Left ventricle myocardium inferior (tissue), 1 donor: ENCODE data around the gene SDK2. TPM values are rescaled to one million over a fixed set of nuclear protein-coding genes. Genes with fewer than 3 reads are reported as not detected.

ENCODE experiments used
- DNase-seq: peaks from one replicate; pipeline ENCODE4 v3.0.0-alpha.2; 2020
- H3K27ac ChIP-seq: fragments of 200-600 bp; replicated peaks from 2 replicates; pipeline ENCODE4 v1.8.0; 2021
- H3K27me3 ChIP-seq: fragments of 200-600 bp; 2 replicates; pipeline ENCODE4 v1.8.0; 2021; ENCODE audit warnings: low read depth
- H3K36me3 ChIP-seq: fragments of 200-600 bp; 2 replicates; pipeline ENCODE4 v1.8.0; 2021
- H3K4me1 ChIP-seq: fragments of 200-600 bp; 2 replicates; pipeline ENCODE4 v1.8.0; 2021
- H3K4me3 ChIP-seq: fragments of 200-600 bp; 2 replicates; pipeline ENCODE4 v1.8.0; 2021; ENCODE audit warnings: mild to moderate bottlenecking, moderate library complexity
- H3K9me3 ChIP-seq: fragments of 200-600 bp; replicated peaks from 2 replicates; pipeline ENCODE4 v1.8.0; 2021
- intact Hi-C: fragments of 100-400 bp; cut with micrococcal nuclease; formaldehyde crosslinking; loops from one replicate; pipeline ENCODE4 v1.11.0; 2022
- total RNA-seq: library from RNA; stranded (reverse); fragmentation: NEBNext Ultra II Directional; extraction: Animal tissue kit (Norgen Biotek cat#: 25700); gene quantifications from one replicate; pipeline ENCODE4 v1.2.1, GENCODE V29; 2021
- TF ChIP-seq, protein P1 (sequence below): fragments of 200-600 bp; IDR thresholded peaks from 2 replicates; pipeline ENCODE4 v1.8.0; 2021; ENCODE audit warnings: antibody characterized with exemption, mild to moderate bottlenecking, borderline replicate concordance
- donor health status: DM: no; HTN: yes; CAD: no; lungs with severe emphysema.

Gene SDK2
- total RNA-seq, 1 donor from 2014 or later = 2.2 TPM

DNA sequence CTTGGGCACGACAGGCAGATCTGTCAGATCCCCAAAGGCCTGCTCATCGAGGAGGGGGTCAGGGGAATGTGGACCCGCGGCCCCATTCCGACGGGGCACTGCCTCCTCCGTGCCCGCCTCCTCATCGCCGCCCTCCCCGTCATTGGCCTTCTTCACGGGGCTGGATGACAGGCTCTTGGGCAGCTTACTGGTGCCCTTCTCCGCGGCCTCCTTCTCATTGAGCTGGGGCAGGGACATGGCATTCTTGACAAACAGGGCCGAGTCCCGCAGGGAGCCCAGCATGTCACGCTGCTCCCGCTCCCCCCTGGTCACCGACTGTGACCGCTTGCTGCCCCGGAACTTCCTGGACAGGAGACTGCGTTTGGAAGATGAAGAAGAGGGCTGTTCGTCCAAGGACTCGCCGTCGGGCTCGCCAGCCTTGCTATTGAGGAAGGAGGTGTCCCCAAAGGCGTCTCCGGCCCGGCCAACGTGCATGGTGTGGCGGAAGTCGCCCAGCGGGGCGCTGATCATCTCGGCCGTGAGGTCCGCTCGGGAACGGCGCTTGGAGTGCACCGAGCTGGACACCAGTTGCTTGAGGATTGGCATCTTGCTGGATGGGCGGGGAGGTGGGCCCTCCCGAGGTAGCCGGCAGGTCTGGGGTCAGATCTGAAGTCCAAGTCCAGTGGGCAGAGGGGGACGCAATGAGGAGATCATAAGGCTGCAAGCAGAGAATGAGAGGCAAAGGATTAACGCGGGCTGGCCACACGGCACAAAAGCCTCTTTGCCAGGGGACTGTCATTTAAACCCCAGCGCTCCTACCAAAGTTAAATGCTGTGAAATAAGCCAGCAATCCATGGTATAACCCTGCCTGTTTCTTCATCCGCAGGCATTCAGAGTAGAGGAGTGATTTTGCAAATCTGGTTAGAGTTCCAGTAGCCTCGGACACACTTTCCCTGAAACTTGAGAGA is 358.1 kb downstream of the SDK2 start:
- no peak for DNase-seq
- peak overlapping the region; percentile 94 for H3K27ac ChIP-seq
- intact Hi-C loops = no loop called here
- no peak overlapping the region for H3K4me3 ChIP-seq
- H3K9me3 ChIP-seq = no peaks in the 10 kb centered on the region
- H3K36me3 ChIP-seq = peaks cover 53% of the 10 kb centered on the region
- H3K4me1 ChIP-seq = peaks cover 93% of the 10 kb centered on the region
- TF ChIP-seq, protein P1, sequence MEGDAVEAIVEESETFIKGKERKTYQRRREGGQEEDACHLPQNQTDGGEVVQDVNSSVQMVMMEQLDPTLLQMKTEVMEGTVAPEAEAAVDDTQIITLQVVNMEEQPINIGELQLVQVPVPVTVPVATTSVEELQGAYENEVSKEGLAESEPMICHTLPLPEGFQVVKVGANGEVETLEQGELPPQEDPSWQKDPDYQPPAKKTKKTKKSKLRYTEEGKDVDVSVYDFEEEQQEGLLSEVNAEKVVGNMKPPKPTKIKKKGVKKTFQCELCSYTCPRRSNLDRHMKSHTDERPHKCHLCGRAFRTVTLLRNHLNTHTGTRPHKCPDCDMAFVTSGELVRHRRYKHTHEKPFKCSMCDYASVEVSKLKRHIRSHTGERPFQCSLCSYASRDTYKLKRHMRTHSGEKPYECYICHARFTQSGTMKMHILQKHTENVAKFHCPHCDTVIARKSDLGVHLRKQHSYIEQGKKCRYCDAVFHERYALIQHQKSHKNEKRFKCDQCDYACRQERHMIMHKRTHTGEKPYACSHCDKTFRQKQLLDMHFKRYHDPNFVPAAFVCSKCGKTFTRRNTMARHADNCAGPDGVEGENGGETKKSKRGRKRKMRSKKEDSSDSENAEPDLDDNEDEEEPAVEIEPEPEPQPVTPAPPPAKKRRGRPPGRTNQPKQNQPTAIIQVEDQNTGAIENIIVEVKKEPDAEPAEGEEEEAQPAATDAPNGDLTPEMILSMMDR = no peak
- H3K27me3 ChIP-seq = no peaks in the 10 kb centered on the region

DNA sequence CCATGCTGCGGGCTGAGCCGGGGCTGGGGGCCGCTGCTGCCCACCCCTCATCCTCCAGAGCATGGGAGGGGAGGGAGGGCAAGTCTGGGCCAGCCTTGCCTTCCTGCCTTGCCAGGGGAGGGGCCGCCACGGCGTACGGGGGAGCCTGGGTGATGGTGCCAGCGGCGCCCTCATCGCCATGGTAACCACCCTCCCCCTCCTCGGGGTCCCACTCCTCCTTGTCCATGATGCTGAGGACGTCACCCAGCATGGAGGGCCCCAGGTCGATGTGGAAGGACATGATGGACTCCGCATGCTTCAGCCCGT is 358.7 kb downstream of the SDK2 start:
- TF ChIP-seq, protein P1 = no peak
- Histone ChIP-seq H3K9me3 (no peaks in the 10 kb centered on the region), H3K27me3 (no peaks in the 10 kb centered on the region), H3K27ac (peak overlapping the region; percentile 94), H3K4me3 (no peak overlapping the region), H3K4me1 (peaks cover 87% of the 10 kb centered on the region), H3K36me3 (peaks cover 54% of the 10 kb centered on the region)
- no peak for DNase-seq
- intact Hi-C loops = no loop called here

DNA sequence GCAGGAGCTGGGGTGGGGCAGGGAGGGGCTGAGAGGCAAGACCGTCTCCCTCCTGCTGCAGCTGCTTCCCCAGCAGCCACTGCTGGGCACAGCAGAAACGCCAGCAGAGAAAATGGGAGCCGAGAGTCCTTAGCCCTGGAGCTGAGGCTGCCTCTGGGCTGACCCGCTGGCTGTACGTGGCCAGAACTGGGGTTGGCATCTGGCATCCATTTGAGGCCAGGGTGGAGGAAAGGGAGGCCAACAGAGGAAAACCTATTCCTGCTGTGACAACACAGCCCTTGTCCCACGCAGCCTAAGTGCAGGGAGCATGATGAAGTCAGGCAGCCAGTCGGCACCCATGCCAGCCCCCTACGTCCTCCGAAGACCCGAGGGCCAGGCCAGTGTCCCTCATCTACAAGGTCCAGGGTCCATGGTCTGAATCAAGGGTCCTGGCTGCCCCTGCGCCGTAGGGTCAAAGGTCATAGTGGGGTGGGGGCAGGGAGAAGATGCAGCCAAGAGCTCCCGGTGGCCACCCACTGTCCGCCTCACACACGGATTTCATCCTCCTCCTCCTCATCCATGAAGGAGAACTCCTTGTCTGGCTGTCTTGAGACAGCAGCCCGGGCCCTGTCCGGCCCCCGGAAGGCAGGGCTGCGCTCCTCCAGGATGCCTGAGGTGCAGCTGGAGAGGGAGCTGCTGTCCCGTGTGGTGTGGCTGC is 359.2 kb downstream of the SDK2 start:
- Histone ChIP-seq H3K9me3 (no peaks in the 10 kb centered on the region), H3K27ac (peak overlapping the region; percentile 94), H3K4me1 (peaks cover 87% of the 10 kb centered on the region), H3K36me3 (peaks cover 54% of the 10 kb centered on the region), H3K4me3 (no peak overlapping the region), H3K27me3 (no peaks in the 10 kb centered on the region)
- intact Hi-C loops = no loop called here
- no peak for DNase-seq
- TF ChIP-seq, protein P1 = no peak
